Renal cortical epithelial cell (primary cell): ENCODE results near the gene LRP1. TPM values are rescaled to one million over a fixed set of nuclear protein-coding genes. Genes with fewer than 3 reads are reported as not detected.

Source experiments
- DNase-seq: peaks from one replicate; pipeline ENCODE4 v3.0.0-alpha.2; 2011; ENCODE audit warnings: low read depth
- total RNA-seq: library from RNA; depleted of rRNA; stranded (reverse); fragments of >200 nt; gene quantifications from 2 replicates; pipeline ENCODE4 v1.2.3, GENCODE V29; 2014

The LRP1 gene
- total RNA-seq, 1 donor from 2014 or later = 157 TPM

- DNase-seq = no peak
Observed at GRCh38 chr12:57134949-57135348, 6.7 kb downstream of the LRP1 start.

GRCh38 chr12:57135527-57136326, 7.4 kb downstream of the LRP1 start:
- DNase-seq = no peak

- DNase-seq = no peak
Observed at GRCh38 chr12:57138526-57139272, 10.4 kb downstream of the LRP1 start.

- no peak for DNase-seq
Observed at GRCh38 chr12:57139796-57140649, 11.7 kb downstream of the LRP1 start.

GRCh38 chr12:57141249-57141648, 13.0 kb downstream of the LRP1 start:
- DNase-seq = no peak

- DNase-seq = no peak
Observed at GRCh38 chr12:57142121-57142520, 13.8 kb downstream of the LRP1 start.

GRCh38 chr12:57142727-57143126, 14.4 kb downstream of the LRP1 start:
- DNase-seq = no peak

GRCh38 chr12:57143454-57143853, 15.2 kb downstream of the LRP1 start:
- no peak for DNase-seq

GRCh38 chr12:57145460-57146059, 17.3 kb downstream of the LRP1 start:
- no peak for DNase-seq

- no peak for DNase-seq
Observed at GRCh38 chr12:57146092-57146491, 17.8 kb downstream of the LRP1 start.

- DNase-seq = no peak
Observed at GRCh38 chr12:57146961-57147944, 19.0 kb downstream of the LRP1 start, which contains the start of gene LRP1-AS. LRP1-AS (minus strand) TSS chr12:57147619.

- peak; percentile 59 for DNase-seq
Observed at GRCh38 chr12:57148469-57149244, 20.4 kb downstream of the LRP1 start.

- DNase-seq = peak; percentile 19
Observed at GRCh38 chr12:57149245-57149900, 21.1 kb downstream of the LRP1 start.

- DNase-seq = no peak
Observed at GRCh38 chr12:57150400-57151000, 22.2 kb downstream of the LRP1 start.

- no peak for DNase-seq
Observed at GRCh38 chr12:57151741-57152630, 23.7 kb downstream of the LRP1 start.

GRCh38 chr12:57152639-57153038, 24.4 kb downstream of the LRP1 start:
- DNase-seq = no peak

GRCh38 chr12:57153415-57153997, 25.2 kb downstream of the LRP1 start:
- DNase-seq = no peak
